ENCODE data around the gene HMGN1. TPM values are rescaled to one million over a fixed set of nuclear protein-coding genes. Genes with fewer than 3 reads are reported as not detected.

Gene HMGN1
- total RNA-seq, 1 donor from 2014 or later, result 596 TPM

DNA sequence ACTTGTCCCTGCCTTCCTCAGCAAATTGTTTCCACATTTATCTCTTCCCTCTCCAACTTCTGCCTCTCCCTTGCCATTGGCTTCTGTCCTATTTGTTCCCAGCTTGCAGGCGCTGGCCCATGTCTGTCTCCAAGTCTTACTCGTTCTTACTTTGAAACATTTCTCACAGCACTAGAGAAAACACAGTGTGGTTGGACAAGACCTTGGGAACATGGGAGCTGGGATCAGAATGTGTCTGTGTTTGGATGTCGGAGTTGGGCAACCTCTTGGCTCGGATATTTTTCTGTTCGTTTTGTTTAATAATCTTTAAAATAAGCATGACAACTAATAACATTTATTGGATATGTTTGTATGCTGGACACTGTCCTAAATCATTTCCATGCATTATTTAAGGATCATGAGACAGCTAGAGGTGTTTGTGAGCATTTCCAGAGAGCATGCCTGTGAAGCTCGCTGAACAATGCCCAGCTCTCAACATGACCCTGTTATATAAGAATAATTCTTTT, 29.6 kb downstream of the HMGN1 start:
- Mint-ChIP-seq H3K9me3 (ENCODE audit: low read depth) (no peaks in the 10 kb centered on the region), H3K27me3 (no peaks in the 10 kb centered on the region), H3K4me3 (ENCODE audit: low read depth) (no peak overlapping the region), H3K4me1 (ENCODE audit: low read depth) (peaks cover 2% of the 10 kb centered on the region), H3K36me3 (ENCODE audit: insufficient read depth) (peaks cover 1% of the 10 kb centered on the region), H3K27ac (no peak overlapping the region)
- TF ChIP-seq, protein P1, sequence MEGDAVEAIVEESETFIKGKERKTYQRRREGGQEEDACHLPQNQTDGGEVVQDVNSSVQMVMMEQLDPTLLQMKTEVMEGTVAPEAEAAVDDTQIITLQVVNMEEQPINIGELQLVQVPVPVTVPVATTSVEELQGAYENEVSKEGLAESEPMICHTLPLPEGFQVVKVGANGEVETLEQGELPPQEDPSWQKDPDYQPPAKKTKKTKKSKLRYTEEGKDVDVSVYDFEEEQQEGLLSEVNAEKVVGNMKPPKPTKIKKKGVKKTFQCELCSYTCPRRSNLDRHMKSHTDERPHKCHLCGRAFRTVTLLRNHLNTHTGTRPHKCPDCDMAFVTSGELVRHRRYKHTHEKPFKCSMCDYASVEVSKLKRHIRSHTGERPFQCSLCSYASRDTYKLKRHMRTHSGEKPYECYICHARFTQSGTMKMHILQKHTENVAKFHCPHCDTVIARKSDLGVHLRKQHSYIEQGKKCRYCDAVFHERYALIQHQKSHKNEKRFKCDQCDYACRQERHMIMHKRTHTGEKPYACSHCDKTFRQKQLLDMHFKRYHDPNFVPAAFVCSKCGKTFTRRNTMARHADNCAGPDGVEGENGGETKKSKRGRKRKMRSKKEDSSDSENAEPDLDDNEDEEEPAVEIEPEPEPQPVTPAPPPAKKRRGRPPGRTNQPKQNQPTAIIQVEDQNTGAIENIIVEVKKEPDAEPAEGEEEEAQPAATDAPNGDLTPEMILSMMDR (IDR thresholded peaks at IDR 0.05; ENCODE audit: unreplicated experiment), result no peak
- no peak for DNase-seq (ENCODE audit: low spot score, unreplicated experiment)

DNA sequence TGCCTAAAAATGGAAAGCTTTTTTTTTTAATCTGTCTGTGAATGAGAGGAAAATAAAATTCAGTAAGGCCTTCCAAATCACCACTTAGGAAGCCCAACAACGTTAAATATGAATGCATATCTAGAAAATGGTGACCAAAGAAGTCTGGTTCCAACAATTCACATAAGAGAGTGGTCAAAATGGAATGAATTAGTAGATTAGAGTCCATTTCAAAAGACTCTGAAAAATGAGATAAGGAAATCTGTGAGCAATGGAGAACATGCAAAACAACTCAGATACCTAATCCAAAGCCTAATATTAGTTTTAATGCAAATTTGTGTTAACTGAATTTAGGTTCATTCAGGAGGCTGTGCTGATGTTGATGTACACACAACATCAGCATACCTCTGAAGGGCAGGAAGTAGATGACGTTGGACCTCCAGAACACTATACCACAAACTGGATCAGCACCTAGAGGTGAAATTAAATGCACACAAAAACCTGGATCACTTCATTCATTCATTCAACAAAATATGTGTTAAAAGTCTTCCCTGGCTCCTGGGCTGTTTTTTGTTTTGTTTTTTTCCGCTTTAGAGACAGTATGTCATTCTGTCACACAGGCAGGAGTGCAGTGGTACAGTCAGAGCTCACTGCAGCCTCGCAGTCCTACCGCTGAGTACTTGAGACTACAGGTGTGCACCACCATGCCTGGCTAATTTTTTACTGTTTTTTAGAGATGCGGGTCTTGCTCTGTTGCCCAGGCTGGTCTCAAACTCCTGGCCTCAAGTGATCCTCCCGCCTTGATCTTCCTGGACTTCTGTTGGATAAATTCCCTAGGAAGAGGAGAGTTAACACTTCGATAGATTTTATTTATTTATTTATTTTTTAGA, 30.6 kb downstream of the HMGN1 start:
- Mint-ChIP-seq H3K4me3 (ENCODE audit: low read depth) (no peak overlapping the region), H3K9me3 (ENCODE audit: low read depth) (no peaks in the 10 kb centered on the region), H3K36me3 (ENCODE audit: insufficient read depth) (peaks cover 1% of the 10 kb centered on the region), H3K4me1 (ENCODE audit: low read depth) (peaks cover 2% of the 10 kb centered on the region), H3K27ac (no peak overlapping the region), H3K27me3 (no peaks in the 10 kb centered on the region)
- DNase-seq (ENCODE audit: low spot score, unreplicated experiment), result no peak
- TF ChIP-seq, protein P1 (IDR thresholded peaks at IDR 0.05; ENCODE audit: unreplicated experiment), result no peak

DNA sequence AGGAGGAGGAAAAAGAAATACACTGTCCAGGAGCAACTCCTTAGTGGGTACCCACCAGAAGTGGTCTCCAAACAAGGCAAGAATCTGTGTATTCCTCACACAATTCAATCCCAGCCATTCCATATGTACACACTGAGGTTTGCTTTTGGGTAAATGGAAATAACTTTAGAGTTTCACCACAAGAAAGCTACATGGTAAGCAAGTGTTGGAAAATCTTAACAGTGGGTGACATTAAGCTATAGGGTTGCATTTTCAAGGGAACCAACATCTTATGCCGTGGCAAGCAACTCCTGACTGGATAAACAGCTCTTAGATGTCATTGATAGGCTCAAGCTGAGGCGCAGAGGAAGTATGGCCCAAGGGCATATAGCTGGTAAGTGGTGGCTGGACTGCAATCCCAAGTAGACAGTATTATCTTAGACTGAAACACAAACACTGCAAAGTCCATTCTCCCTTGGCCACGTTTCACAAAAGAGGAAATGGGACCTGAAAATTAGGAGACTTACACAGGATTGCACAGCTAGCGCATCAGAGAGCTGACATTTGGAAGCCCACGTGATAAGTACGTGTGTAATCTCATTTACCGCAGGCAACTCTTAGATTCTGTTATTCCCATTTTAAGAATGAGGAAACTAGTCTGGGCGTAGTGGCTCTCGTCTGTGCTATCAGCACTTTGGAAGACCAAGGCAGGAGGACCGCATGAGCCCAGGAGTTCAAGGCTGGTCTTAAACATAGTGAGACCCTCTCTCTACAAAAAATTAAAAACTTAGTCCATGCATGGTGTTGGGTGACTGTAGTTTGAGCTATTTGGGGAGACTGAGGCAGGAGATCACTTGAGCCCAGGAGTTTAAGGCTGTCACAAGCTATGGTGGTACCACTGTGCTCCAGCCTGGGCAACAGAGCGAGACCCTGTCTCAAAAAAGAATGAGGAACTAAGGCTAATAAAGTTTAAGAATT, 31.5 kb downstream of the HMGN1 start:
- TF ChIP-seq, protein P1 (IDR thresholded peaks at IDR 0.05; ENCODE audit: unreplicated experiment), result no peak
- Mint-ChIP-seq H3K9me3 (ENCODE audit: low read depth) (no peaks in the 10 kb centered on the region), H3K4me1 (ENCODE audit: low read depth) (peaks cover 2% of the 10 kb centered on the region), H3K4me3 (ENCODE audit: low read depth) (no peak overlapping the region), H3K36me3 (ENCODE audit: insufficient read depth) (peaks cover 1% of the 10 kb centered on the region), H3K27me3 (no peaks in the 10 kb centered on the region), H3K27ac (no peak overlapping the region)
- DNase-seq (ENCODE audit: low spot score, unreplicated experiment), result no peak

DNA sequence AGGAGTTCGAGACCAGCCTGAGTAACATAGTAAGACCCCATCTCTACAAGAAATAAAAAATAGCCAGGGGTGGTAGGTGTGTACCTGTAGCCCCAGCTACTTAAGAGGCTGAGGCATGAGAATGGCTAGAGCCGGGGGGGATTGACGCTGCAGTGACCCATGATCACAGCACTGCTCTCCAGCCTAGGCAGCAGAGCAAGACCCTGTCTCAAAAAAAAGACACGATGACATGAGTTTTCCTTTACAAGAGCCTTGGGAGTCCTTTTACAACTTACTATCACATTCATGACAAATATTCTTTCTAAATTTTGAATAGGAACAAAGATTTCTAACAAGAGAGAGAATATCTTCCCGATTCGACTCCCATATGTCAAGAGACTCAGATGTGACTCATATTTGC, 32.2 kb downstream of the HMGN1 start:
- DNase-seq (ENCODE audit: low spot score, unreplicated experiment), result no peak
- Mint-ChIP-seq H3K36me3 (ENCODE audit: insufficient read depth) (peaks cover 6% of the 10 kb centered on the region), H3K27ac (no peak overlapping the region), H3K4me3 (ENCODE audit: low read depth) (no peak overlapping the region), H3K27me3 (no peaks in the 10 kb centered on the region), H3K4me1 (ENCODE audit: low read depth) (peaks cover 7% of the 10 kb centered on the region), H3K9me3 (ENCODE audit: low read depth) (no peaks in the 10 kb centered on the region)
- TF ChIP-seq, protein P1 (IDR thresholded peaks at IDR 0.05; ENCODE audit: unreplicated experiment), result no peak

Measured in progenitor cell of endocrine pancreas (in vitro differentiated cells).